ENCODE measurements around the gene ATAD3A.
A peak's percentile ranks its signal among the peaks of the same experiment; 100 is the strongest.

DNA sequence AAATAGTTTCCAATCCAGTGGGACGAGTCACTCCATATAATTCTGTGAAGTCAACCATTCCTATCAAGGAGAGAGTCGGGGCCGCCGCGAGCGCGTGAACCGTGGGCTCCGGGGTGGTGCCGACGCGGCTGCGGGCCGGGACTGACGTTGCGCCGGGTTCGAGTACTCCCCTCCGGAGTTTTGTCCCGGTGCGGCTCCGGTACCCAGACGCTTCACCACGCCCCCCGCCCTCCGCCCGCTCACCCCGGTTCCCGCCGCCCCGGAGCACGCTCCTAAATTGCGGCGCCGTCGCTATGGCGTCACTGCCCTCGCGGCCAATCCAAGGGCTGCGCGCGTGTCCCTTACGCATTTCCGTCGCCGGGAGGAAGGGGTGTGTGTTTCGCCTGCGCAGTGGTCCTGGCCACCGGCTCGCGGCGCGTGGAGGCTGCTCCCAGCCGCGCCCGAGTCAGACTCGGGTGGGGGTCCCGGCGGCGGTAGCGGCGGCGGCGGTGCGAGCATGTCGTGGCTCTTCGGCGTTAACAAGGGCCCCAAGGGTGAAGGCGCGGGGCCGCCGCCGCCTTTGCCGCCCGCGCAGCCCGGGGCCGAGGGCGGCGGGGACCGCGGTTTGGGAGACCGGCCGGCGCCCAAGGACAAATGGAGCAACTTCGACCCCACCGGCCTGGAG lies 40.4 kb upstream of the ATAD3A start, which contains the start of gene ATAD3B:
- TF ChIP-seq EZH2 (IDR thresholded peaks at IDR 0.05; ENCODE audit: borderline replicate concordance, low read depth, low read length): no peak
- TF ChIP-seq POLR2AphosphoS2 (IDR thresholded peaks at IDR 0.05; ENCODE audit: low read length): no peak
- no peak for TF ChIP-seq HMG20B (CRISPR knock-in tag; IDR thresholded peaks at IDR 0.05)
- TF ChIP-seq NFIC (IDR thresholded peaks at IDR 0.05): peak; percentile 19; the same call in 1 of the 2 replicates
- no peak for TF ChIP-seq TAF15 (IDR thresholded peaks at IDR 0.05; ENCODE audit: low read depth, low read length)
- TF ChIP-seq ZNF644 (tag; IDR thresholded peaks at IDR 0.05; ENCODE audit: low read depth): no peak
- TF ChIP-seq TAF1 (IDR thresholded peaks at IDR 0.05; ENCODE audit: control insufficient read depth, extremely low read depth, insufficient read depth, low read length, severe bottlenecking): peak; percentile 76
- TF ChIP-seq, protein P1, sequence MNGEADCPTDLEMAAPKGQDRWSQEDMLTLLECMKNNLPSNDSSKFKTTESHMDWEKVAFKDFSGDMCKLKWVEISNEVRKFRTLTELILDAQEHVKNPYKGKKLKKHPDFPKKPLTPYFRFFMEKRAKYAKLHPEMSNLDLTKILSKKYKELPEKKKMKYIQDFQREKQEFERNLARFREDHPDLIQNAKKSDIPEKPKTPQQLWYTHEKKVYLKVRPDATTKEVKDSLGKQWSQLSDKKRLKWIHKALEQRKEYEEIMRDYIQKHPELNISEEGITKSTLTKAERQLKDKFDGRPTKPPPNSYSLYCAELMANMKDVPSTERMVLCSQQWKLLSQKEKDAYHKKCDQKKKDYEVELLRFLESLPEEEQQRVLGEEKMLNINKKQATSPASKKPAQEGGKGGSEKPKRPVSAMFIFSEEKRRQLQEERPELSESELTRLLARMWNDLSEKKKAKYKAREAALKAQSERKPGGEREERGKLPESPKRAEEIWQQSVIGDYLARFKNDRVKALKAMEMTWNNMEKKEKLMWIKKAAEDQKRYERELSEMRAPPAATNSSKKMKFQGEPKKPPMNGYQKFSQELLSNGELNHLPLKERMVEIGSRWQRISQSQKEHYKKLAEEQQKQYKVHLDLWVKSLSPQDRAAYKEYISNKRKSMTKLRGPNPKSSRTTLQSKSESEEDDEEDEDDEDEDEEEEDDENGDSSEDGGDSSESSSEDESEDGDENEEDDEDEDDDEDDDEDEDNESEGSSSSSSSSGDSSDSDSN (IDR thresholded peaks at IDR 0.05; ENCODE audit: borderline replicate concordance in 1 of 2, low read depth in 2 of 2, low read length in 2 of 2): no peak
- no peak for TF ChIP-seq ZBTB8A (IDR thresholded peaks at IDR 0.05; ENCODE audit: partially characterized antibody)
- TF ChIP-seq ZNF311 (CRISPR knock-in tag; IDR thresholded peaks at IDR 0.05): no peak

All from K562 (cell line).